Measurements from ENCODE around the gene THOC1.

DNA sequence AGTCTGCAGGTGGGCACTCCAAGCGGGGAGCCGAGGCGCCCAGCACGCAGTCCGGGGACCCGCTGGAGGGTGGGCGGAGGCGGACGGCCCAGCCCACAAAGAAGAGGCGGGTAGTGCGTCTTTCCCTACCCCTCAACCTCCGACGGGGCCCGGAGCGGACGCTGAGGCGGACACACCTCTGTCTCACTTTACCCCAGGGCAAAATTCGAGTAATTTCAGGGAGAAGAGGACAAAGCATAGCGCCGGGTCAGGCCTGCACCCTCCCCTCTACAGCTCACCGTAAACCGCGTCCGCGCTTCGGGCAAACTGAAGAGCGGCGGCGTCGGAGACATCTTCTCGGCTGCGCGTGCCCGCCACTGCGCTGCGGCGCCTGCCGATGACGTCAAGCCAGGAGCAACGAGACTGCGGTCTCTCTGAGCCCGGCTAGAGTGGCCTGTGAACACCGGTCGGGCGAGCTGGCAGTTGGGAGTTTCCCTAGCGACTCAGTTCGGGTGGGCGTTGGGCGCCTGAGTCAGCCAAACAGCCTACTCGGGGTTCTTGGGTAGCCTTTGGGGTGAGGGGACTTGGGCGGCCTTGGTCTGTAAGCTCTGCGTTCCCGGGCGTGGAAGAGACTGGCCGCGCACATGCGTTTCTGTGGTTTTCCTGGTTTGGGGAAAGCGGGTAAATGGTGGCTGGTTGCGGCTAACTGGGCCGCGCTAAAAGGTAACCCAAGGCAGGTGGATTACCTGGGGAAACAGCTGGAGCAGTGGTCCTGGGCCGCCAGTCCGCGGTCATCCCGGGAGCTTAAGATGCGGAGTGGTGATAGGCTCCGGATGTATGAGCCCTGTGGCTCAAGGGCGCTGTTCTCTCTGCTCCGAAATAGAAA is at the start of gene THOC1:
- TF ChIP-seq, protein P1, sequence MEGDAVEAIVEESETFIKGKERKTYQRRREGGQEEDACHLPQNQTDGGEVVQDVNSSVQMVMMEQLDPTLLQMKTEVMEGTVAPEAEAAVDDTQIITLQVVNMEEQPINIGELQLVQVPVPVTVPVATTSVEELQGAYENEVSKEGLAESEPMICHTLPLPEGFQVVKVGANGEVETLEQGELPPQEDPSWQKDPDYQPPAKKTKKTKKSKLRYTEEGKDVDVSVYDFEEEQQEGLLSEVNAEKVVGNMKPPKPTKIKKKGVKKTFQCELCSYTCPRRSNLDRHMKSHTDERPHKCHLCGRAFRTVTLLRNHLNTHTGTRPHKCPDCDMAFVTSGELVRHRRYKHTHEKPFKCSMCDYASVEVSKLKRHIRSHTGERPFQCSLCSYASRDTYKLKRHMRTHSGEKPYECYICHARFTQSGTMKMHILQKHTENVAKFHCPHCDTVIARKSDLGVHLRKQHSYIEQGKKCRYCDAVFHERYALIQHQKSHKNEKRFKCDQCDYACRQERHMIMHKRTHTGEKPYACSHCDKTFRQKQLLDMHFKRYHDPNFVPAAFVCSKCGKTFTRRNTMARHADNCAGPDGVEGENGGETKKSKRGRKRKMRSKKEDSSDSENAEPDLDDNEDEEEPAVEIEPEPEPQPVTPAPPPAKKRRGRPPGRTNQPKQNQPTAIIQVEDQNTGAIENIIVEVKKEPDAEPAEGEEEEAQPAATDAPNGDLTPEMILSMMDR (IDR thresholded peaks at IDR 0.05; ENCODE audit: low read depth, low read length) = no peak
- no peak for TF ChIP-seq EZH2phosphoT487 (IDR thresholded peaks at IDR 0.05; ENCODE audit: low read depth)
